Medulla oblongata (tissue), 1 donor: ENCODE results near the gene MYD88.

ENCODE experiments used
- DNase-seq: peaks from one replicate; pipeline ENCODE4 v3.0.0-alpha.2; 2015; ENCODE audit errors: extremely low spot score

Gene MYD88

GRCh38 chr3:38138349-38139190 is at the start of gene MYD88:
Gene MYD88, plus strand, starts transcription at chr3:38138661. Its CDS starts 40 bp downstream, at chr3:38138701.
- DNase-seq, result peak; percentile 65

GRCh38 chr3:38089163-38089562 is 49.3 kb upstream of the MYD88 start:
- DNase-seq, result no peak

- DNase-seq, result no peak
Observed at GRCh38 chr3:38090453-38090852, 48.0 kb upstream of the MYD88 start.

GRCh38 chr3:38094999-38095398 is 43.5 kb upstream of the MYD88 start:
- DNase-seq, result no peak

- peak; percentile 40 for DNase-seq
Observed at GRCh38 chr3:38095669-38096483, 42.6 kb upstream of the MYD88 start.

- DNase-seq, result no peak
Observed at GRCh38 chr3:38097446-38098375, 40.8 kb upstream of the MYD88 start.

GRCh38 chr3:38098376-38098723 is 40.1 kb upstream of the MYD88 start:
- DNase-seq, result no peak

- DNase-seq, result no peak
Observed at GRCh38 chr3:38099518-38099917, 38.9 kb upstream of the MYD88 start.

- no peak for DNase-seq
Observed at GRCh38 chr3:38100498-38100897, 38.0 kb upstream of the MYD88 start.

GRCh38 chr3:38101811-38102443 is 36.5 kb upstream of the MYD88 start:
- no peak for DNase-seq

- DNase-seq, result no peak
Observed at GRCh38 chr3:38102444-38102814, 36.0 kb upstream of the MYD88 start.

- no peak for DNase-seq
Observed at GRCh38 chr3:38105525-38105924, 32.9 kb upstream of the MYD88 start.

GRCh38 chr3:38107911-38108648 is 30.4 kb upstream of the MYD88 start:
- no peak for DNase-seq

- no peak for DNase-seq
Observed at GRCh38 chr3:38108649-38109579, 29.5 kb upstream of the MYD88 start.

GRCh38 chr3:38109580-38110313 is 28.7 kb upstream of the MYD88 start:
- DNase-seq, result no peak

GRCh38 chr3:38110314-38111050 is 28.0 kb upstream of the MYD88 start:
- DNase-seq, result no peak

GRCh38 chr3:38111201-38111600 is 27.3 kb upstream of the MYD88 start:
- DNase-seq, result peak; percentile 55

GRCh38 chr3:38111696-38112377 is 26.6 kb upstream of the MYD88 start:
- no peak for DNase-seq
